Measurements from ENCODE around the gene MGAT4C. TPM values are rescaled to one million over a fixed set of nuclear protein-coding genes. Genes with fewer than 3 reads are reported as not detected.

The MGAT4C gene
- total and polyA plus RNA-seq, 7 experiments from 2014 or later: not detected

- Mint-ChIP-seq H3K36me3 (no peaks in the 10 kb centered on the region), H3K27me3 (no peaks in the 10 kb centered on the region), H3K4me3 (no peak overlapping the region), H3K4me1 (no peaks in the 10 kb centered on the region), H3K27ac (no peak overlapping the region), H3K9me3 (peaks cover 0 to 6% (median 0%) of the 10 kb centered on the region in 11 donors)
- no peak for ATAC-seq
- Histone ChIP-seq H3K4me3 (ENCODE audit: low read length) (no peak overlapping the region), H3K9me3 (ENCODE audit: control insufficient read depth in 2 of 3, low read length in 3 of 3) (no peaks in the 10 kb centered on the region), H3K36me3 (ENCODE audit: control insufficient read depth in 2 of 3, insufficient read depth in 3 of 3, low read length in 3 of 3) (no peaks in the 10 kb centered on the region), H3K27me3 (ENCODE audit: control insufficient read depth in 2 of 2, insufficient read depth in 2 of 2, low read length in 2 of 2) (no peaks in the 10 kb centered on the region), H3K4me1 (ENCODE audit: control insufficient read depth in 2 of 2, insufficient read depth in 2 of 2, low read length in 2 of 2) (no peaks in the 10 kb centered on the region), H3K27ac (ENCODE audit: low read depth, low read length) (no peak overlapping the region)
- intact Hi-C loops (cut with micrococcal nuclease): no loop called here
- POLR2A ChIA-PET: no interaction called here
- DNase-seq: no peak
- CTCF ChIA-PET: no interaction called here
Measured at GRCh38 chr12:86230516-86231146, 25.6 kb downstream of the MGAT4C start.

- no peak overlapping the region for H3K27ac ChIP-seq (ENCODE audit: low read depth, low read length)
- H3K4me1 ChIP-seq (ENCODE audit: control insufficient read depth in 2 of 2, insufficient read depth in 2 of 2, low read length in 2 of 2): no peaks in the 10 kb centered on the region
- no peak overlapping the region for H3K4me3 ChIP-seq (ENCODE audit: low read length)
- H3K4me1 Mint-ChIP-seq: no peaks in the 10 kb centered on the region
- peaks cover 0 to 11% (median 0%) of the 10 kb centered on the region in 11 donors for H3K9me3 Mint-ChIP-seq
- H3K36me3 Mint-ChIP-seq: no peaks in the 10 kb centered on the region
- POLR2A ChIA-PET: no interaction called here
- no peak overlapping the region for H3K4me3 Mint-ChIP-seq
- DNase-seq: no peak
- H3K27ac Mint-ChIP-seq: no peak overlapping the region
- intact Hi-C loops (cut with micrococcal nuclease): no loop called here
- no peaks in the 10 kb centered on the region for H3K27me3 ChIP-seq (ENCODE audit: control insufficient read depth in 2 of 2, insufficient read depth in 2 of 2, low read length in 2 of 2)
- H3K9me3 ChIP-seq (ENCODE audit: control insufficient read depth in 2 of 3, low read length in 3 of 3): no peaks in the 10 kb centered on the region
- H3K27me3 Mint-ChIP-seq: no peaks in the 10 kb centered on the region
- CTCF ChIA-PET: no interaction called here
- no peaks in the 10 kb centered on the region for H3K36me3 ChIP-seq (ENCODE audit: control insufficient read depth in 2 of 3, insufficient read depth in 3 of 3, low read length in 3 of 3)
- ATAC-seq: no peak
Measured at GRCh38 chr12:86229772-86230171, 26.4 kb downstream of the MGAT4C start.

DNA sequence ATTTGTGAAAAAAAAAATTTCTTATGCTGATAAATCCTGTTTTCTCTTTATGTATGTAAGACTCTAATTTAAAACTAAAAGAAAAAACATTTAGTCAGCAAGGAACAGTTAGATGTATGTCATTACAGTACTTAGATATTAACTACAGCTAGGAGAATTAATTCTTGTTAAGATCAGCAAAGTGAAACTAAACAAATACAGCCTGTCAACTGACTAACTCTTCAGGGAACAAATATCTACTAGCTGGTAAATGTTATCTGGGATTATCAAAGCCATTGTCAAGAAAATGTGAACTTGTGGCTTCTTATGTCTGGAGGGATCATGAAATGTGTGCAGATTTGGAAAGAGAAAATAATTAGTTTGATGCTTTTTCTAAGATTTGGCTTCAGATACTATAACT is 27.5 kb downstream of the MGAT4C start:
- H3K27me3 ChIP-seq (ENCODE audit: control insufficient read depth in 2 of 2, insufficient read depth in 2 of 2, low read length in 2 of 2): no peaks in the 10 kb centered on the region
- ATAC-seq: no peak
- no peaks in the 10 kb centered on the region for H3K36me3 ChIP-seq (ENCODE audit: control insufficient read depth in 2 of 3, insufficient read depth in 3 of 3, low read length in 3 of 3)
- no peak for DNase-seq
- Mint-ChIP-seq H3K4me1 (no peaks in the 10 kb centered on the region), H3K9me3 (peaks cover 0 to 15% (median 2%) of the 10 kb centered on the region in 11 donors), H3K27ac (no peak overlapping the region), H3K36me3 (no peaks in the 10 kb centered on the region), H3K27me3 (no peaks in the 10 kb centered on the region), H3K4me3 (no peak overlapping the region)
- no peak overlapping the region for H3K4me3 ChIP-seq (ENCODE audit: low read length)
- intact Hi-C loops (cut with micrococcal nuclease): no loop called here
- no peak overlapping the region for H3K27ac ChIP-seq (ENCODE audit: low read depth, low read length)
- POLR2A ChIA-PET: no interaction called here
- CTCF ChIA-PET: no interaction called here
- H3K4me1 ChIP-seq (ENCODE audit: control insufficient read depth in 2 of 2, insufficient read depth in 2 of 2, low read length in 2 of 2): no peaks in the 10 kb centered on the region
- no peaks in the 10 kb centered on the region for H3K9me3 ChIP-seq (ENCODE audit: control insufficient read depth in 2 of 3, low read length in 3 of 3)

GRCh38 chr12:86226481-86226880 is 29.7 kb downstream of the MGAT4C start:
- Histone ChIP-seq H3K27ac (ENCODE audit: low read depth, low read length) (no peak overlapping the region), H3K4me3 (ENCODE audit: low read length) (no peak overlapping the region), H3K36me3 (ENCODE audit: control insufficient read depth in 2 of 3, insufficient read depth in 3 of 3, low read length in 3 of 3) (no peaks in the 10 kb centered on the region), H3K9me3 (ENCODE audit: control insufficient read depth in 2 of 3, low read length in 3 of 3) (no peaks in the 10 kb centered on the region), H3K27me3 (ENCODE audit: control insufficient read depth in 2 of 2, insufficient read depth in 2 of 2, low read length in 2 of 2) (no peaks in the 10 kb centered on the region), H3K4me1 (ENCODE audit: control insufficient read depth in 2 of 2, insufficient read depth in 2 of 2, low read length in 2 of 2) (no peaks in the 10 kb centered on the region)
- no peaks in the 10 kb centered on the region for H3K4me1 Mint-ChIP-seq
- intact Hi-C loops (cut with micrococcal nuclease): no loop called here
- ChIA-PET CTCF (no interaction called here), POLR2A (no interaction called here)
- H3K27me3 Mint-ChIP-seq: no peaks in the 10 kb centered on the region
- no peaks in the 10 kb centered on the region for H3K36me3 Mint-ChIP-seq
- no peak for ATAC-seq
- DNase-seq: no peak
- H3K9me3 Mint-ChIP-seq: peaks cover 0 to 15% (median 3%) of the 10 kb centered on the region in 11 donors
- H3K4me3 Mint-ChIP-seq: no peak overlapping the region
- H3K27ac Mint-ChIP-seq: no peak overlapping the region

- Mint-ChIP-seq H3K4me1 (no peaks in the 10 kb centered on the region), H3K36me3 (no peaks in the 10 kb centered on the region), H3K27me3 (no peaks in the 10 kb centered on the region), H3K4me3 (no peak overlapping the region), H3K27ac (no peak overlapping the region), H3K9me3 (peaks cover 0 to 23% (median 5%) of the 10 kb centered on the region in 11 donors)
- DNase-seq (no peak), ATAC-seq (no peak)
- Histone ChIP-seq H3K36me3 (ENCODE audit: control insufficient read depth in 2 of 3, insufficient read depth in 3 of 3, low read length in 3 of 3) (no peaks in the 10 kb centered on the region), H3K4me3 (ENCODE audit: low read length) (no peak overlapping the region), H3K27me3 (ENCODE audit: control insufficient read depth in 2 of 2, insufficient read depth in 2 of 2, low read length in 2 of 2) (no peaks in the 10 kb centered on the region), H3K9me3 (ENCODE audit: control insufficient read depth in 2 of 3, low read length in 3 of 3) (no peaks in the 10 kb centered on the region), H3K27ac (ENCODE audit: low read depth, low read length) (no peak overlapping the region), H3K4me1 (ENCODE audit: control insufficient read depth in 2 of 2, insufficient read depth in 2 of 2, low read length in 2 of 2) (no peaks in the 10 kb centered on the region)
- intact Hi-C loops (cut with micrococcal nuclease): no loop called here
- CTCF ChIA-PET: no interaction called here
- POLR2A ChIA-PET: interaction anchor here (0.6 kb wide), 1 partner anchor 503 kb away, joined by 3 read pairs; no protein-coding TSS in a partner anchor
Measured at GRCh38 chr12:86216591-86216990, 39.6 kb downstream of the MGAT4C start.

- no peaks in the 10 kb centered on the region for H3K4me1 Mint-ChIP-seq
- H3K27ac Mint-ChIP-seq: no peak overlapping the region
- H3K27me3 Mint-ChIP-seq: no peaks in the 10 kb centered on the region
Measured at GRCh38 chr12:86213012-86213411, 43.2 kb downstream of the MGAT4C start.

DNA sequence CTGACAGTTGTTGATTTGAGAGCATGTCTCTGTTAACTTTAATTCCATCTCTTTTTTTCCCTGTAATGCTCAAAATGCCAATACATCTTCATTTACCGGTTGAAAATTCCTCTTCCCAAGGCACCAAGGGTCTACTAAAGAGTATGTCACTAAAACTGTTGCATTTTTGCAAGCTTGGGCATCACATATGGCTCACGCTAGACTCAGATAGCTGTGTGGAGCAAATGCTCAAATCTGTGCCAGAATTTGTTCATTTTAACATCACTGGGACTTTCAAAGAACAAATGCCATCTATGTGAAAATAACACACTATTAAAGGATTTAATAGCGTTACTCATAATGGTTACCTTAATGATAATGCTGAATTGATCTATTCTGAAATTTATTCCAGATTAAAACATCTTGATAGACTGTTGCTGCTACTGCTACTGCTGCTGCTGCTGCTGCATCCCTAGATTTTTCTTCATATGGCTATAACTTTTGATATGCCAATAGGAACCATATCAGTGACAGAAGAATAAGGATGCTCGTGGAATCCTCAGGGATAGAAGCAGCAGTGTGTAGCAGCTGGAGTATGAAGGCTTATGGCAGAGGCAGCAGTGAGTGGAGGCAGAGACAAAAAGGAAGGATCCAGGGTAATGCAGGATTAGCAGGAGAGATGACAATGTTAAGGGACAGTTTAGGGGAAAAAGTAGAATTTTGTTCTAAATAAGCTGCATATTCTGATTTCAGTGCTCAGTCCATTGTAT is 57.3 kb downstream of the MGAT4C start:
- H3K36me3 Mint-ChIP-seq: no peaks in the 10 kb centered on the region
- H3K9me3 ChIP-seq (ENCODE audit: control insufficient read depth in 2 of 3, low read length in 3 of 3): no peaks in the 10 kb centered on the region
- ChIA-PET POLR2A (no interaction called here), CTCF (no interaction called here)
- no peaks in the 10 kb centered on the region for H3K36me3 ChIP-seq (ENCODE audit: control insufficient read depth in 2 of 3, insufficient read depth in 3 of 3, low read length in 3 of 3)
- no peak overlapping the region for H3K27ac Mint-ChIP-seq
- no peaks in the 10 kb centered on the region for H3K4me1 Mint-ChIP-seq
- no peak overlapping the region for H3K27ac ChIP-seq (ENCODE audit: low read depth, low read length)
- no peaks in the 10 kb centered on the region for H3K27me3 Mint-ChIP-seq
- no peaks in the 10 kb centered on the region for H3K27me3 ChIP-seq (ENCODE audit: control insufficient read depth in 2 of 2, insufficient read depth in 2 of 2, low read length in 2 of 2)
- no peaks in the 10 kb centered on the region for H3K4me1 ChIP-seq (ENCODE audit: control insufficient read depth in 2 of 2, insufficient read depth in 2 of 2, low read length in 2 of 2)
- peaks cover 0 to 5% (median 0%) of the 10 kb centered on the region in 11 donors for H3K9me3 Mint-ChIP-seq
- no peak overlapping the region for H3K4me3 ChIP-seq (ENCODE audit: low read length)
- DNase-seq (no peak), ATAC-seq (no peak)
- intact Hi-C loops (cut with micrococcal nuclease): no loop called here
- H3K4me3 Mint-ChIP-seq: no peak overlapping the region

More at GRCh38 chr12:86213012-86213411, 43.2 kb downstream of the MGAT4C start:
- no peak for ATAC-seq
- Histone ChIP-seq H3K36me3 (ENCODE audit: control insufficient read depth in 2 of 3, insufficient read depth in 3 of 3, low read length in 3 of 3) (no peaks in the 10 kb centered on the region), H3K4me3 (ENCODE audit: low read length) (no peak overlapping the region), H3K27ac (ENCODE audit: low read depth, low read length) (no peak overlapping the region), H3K27me3 (ENCODE audit: control insufficient read depth in 2 of 2, insufficient read depth in 2 of 2, low read length in 2 of 2) (no peaks in the 10 kb centered on the region), H3K9me3 (ENCODE audit: control insufficient read depth in 2 of 3, low read length in 3 of 3) (no peaks in the 10 kb centered on the region), H3K4me1 (ENCODE audit: control insufficient read depth in 2 of 2, insufficient read depth in 2 of 2, low read length in 2 of 2) (no peaks in the 10 kb centered on the region)
- H3K4me3 Mint-ChIP-seq: no peak overlapping the region
- ChIA-PET POLR2A (no interaction called here), CTCF (no interaction called here)
- H3K9me3 Mint-ChIP-seq: peaks cover 0 to 24% (median 5%) of the 10 kb centered on the region in 11 donors
- intact Hi-C loops (cut with micrococcal nuclease): no loop called here
- no peak for DNase-seq
- H3K36me3 Mint-ChIP-seq: no peaks in the 10 kb centered on the region
